A673 (cell line): Measurements from ENCODE around the gene GTF3C1. TPM values are rescaled to one million over a fixed set of nuclear protein-coding genes. Genes with fewer than 3 reads are reported as not detected.

Source experiments
- BruUV-seq: library from RNA; stranded (reverse); fragments of 400-500 nt; replicated peaks from 2 replicates; lab custom pipeline; 2021; lab: Mats Ljungman, UMichigan
- CTCF ChIA-PET: fragments of 300-600 bp; sonication (Branson Sonifier 250); formaldehyde crosslinking; loops from one replicate; lab custom pipeline; 2022; ENCODE audit warnings: antibody characterized with exemption; lab: Charles Lee
- POLR2A ChIA-PET: fragments of 300-600 bp; sonication (Branson Sonifier 250); formaldehyde crosslinking; loops from one replicate; lab custom pipeline; 2022; ENCODE audit warnings: antibody characterized with exemption; ENCODE audit not compliant: low non-redundant PET; lab: Charles Lee
- DNase-seq: peaks from one replicate; pipeline ENCODE4 v3.0.0-alpha.2; 2015; ENCODE audit warnings: low spot score
- H3K27ac ChIP-seq: fragments of 200-600 bp; sonication (generic); 2 replicates; pipeline ENCODE4 v1.5.1; 2016; ENCODE audit warnings: mixed run types, low read depth, mild to moderate bottlenecking, mixed read lengths, antibody characterized with exemption, low read length; ENCODE audit not compliant: poor library complexity, severe bottlenecking
- H3K27me3 ChIP-seq: fragments of 200-600 bp; sonication (generic); replicated peaks from 2 replicates; pipeline ENCODE4 v1.6.1; 2017; ENCODE audit warnings: mixed run types, low read depth, mild to moderate bottlenecking, mixed read lengths, antibody characterized with exemption, low read length; ENCODE audit not compliant: insufficient read depth, poor library complexity
- H3K36me3 ChIP-seq: fragments of 200-600 bp; sonication (generic); 2 replicates; pipeline ENCODE4 v1.6.1; 2016; ENCODE audit warnings: mixed run types, mild to moderate bottlenecking, mixed read lengths, antibody characterized with exemption, low read length; ENCODE audit not compliant: insufficient read depth, poor library complexity, severe bottlenecking
- H3K4me1 ChIP-seq: fragments of 200-600 bp; sonication (generic); 2 replicates; pipeline ENCODE4 v1.6.1; 2017; ENCODE audit warnings: mixed run types, mild to moderate bottlenecking, mixed read lengths, antibody characterized with exemption, low read length; ENCODE audit not compliant: insufficient read depth, poor library complexity, severe bottlenecking
- H3K4me3 ChIP-seq: fragments of 200-600 bp; sonication (generic); 2 replicates; pipeline ENCODE4 v1.5.1; 2016; ENCODE audit warnings: low read depth, mixed run types, mild to moderate bottlenecking, mixed read lengths, low read length; ENCODE audit not compliant: poor library complexity, severe bottlenecking
- H3K9me3 ChIP-seq: fragments of 200-600 bp; sonication (generic); 2 replicates; pipeline ENCODE4 v1.6.1; 2016; ENCODE audit warnings: mixed run types, low read depth, mild to moderate bottlenecking, mixed read lengths, antibody characterized with exemption, low read length; ENCODE audit not compliant: poor library complexity, severe bottlenecking
- EZH2 ChIP-seq: fragments of 200-600 bp; sonication (generic); IDR thresholded peaks from 2 replicates; pipeline ENCODE4 v1.6.1; 2017; ENCODE audit warnings: borderline replicate concordance, low read depth, mild to moderate bottlenecking, mixed read lengths, antibody characterized with exemption, low read length; ENCODE audit not compliant: poor library complexity, severe bottlenecking
- intact Hi-C: fragments of 100-400 bp; cut with micrococcal nuclease; formaldehyde crosslinking; loops from one replicate; pipeline ENCODE4 v1.10.0; 2022; ENCODE audit not compliant: unreplicated experiment
- total RNA-seq: library from RNA; stranded (reverse); gene quantifications from 2 replicates; pipeline ENCODE4 v1.2.3, GENCODE V29; 2021
- TF ChIP-seq, protein P1 (sequence below): fragments of 300-800, 200-600 bp; sonication (generic); conservative IDR thresholded peaks from 2 replicates; pipeline ENCODE4 v1.5.1; 2017; ENCODE audit warnings: low read depth, mild to moderate bottlenecking, antibody characterized with exemption, low read length, moderate library complexity, mixed read lengths

GTF3C1 gene
- total RNA-seq, 1 experiment from 2014 or later, result 94.2 TPM

DNA sequence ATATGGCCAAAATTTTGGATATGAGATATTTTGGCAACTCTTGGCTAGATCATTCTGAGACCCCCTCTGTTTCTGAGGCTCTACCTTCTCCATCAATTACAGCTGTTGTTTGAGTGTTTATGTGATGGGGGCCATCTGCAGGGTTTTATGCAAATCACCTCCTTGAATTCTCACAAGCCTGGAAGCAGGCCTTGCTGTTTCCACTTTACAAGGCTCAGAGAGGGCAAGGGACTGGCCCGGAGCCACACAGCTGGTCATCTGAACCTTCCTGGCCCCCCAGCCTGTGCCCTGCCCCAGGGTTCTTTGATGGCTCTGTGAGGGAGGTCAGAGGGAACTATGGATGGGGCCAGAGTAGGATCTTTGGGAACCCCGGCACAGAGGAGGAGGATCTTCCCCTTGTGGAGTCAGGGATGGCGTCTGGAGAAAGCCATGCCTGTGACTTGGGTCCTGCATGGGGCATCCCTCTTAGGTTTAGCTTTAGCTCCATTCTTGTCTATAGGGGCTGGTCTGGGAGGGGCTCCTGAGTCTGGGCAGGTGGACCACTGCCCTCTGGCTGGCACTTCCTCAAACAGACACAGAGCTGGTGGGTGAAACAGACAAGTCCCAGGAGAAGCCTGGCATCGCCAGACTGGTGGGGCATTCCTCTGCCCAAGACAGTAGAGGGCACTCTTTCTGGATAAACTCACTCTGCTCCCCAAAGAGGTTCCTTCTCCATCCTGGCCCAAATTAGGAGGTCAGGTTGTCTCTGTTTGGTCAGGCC, 121.5 kb downstream of the GTF3C1 start:
- TF ChIP-seq EZH2, result no peak
- TF ChIP-seq, protein P1, sequence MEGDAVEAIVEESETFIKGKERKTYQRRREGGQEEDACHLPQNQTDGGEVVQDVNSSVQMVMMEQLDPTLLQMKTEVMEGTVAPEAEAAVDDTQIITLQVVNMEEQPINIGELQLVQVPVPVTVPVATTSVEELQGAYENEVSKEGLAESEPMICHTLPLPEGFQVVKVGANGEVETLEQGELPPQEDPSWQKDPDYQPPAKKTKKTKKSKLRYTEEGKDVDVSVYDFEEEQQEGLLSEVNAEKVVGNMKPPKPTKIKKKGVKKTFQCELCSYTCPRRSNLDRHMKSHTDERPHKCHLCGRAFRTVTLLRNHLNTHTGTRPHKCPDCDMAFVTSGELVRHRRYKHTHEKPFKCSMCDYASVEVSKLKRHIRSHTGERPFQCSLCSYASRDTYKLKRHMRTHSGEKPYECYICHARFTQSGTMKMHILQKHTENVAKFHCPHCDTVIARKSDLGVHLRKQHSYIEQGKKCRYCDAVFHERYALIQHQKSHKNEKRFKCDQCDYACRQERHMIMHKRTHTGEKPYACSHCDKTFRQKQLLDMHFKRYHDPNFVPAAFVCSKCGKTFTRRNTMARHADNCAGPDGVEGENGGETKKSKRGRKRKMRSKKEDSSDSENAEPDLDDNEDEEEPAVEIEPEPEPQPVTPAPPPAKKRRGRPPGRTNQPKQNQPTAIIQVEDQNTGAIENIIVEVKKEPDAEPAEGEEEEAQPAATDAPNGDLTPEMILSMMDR, result peak; percentile 34
- Histone ChIP-seq H3K36me3 (no peaks in the 10 kb centered on the region), H3K27ac (no peak overlapping the region), H3K4me3 (no peak overlapping the region), H3K4me1 (no peaks in the 10 kb centered on the region), H3K27me3 (no peaks in the 10 kb centered on the region), H3K9me3 (peaks cover 1% of the 10 kb centered on the region)
- CTCF ChIA-PET, result no interaction called here
- intact Hi-C loops, result no loop called here
- no TSS peak for BruUV-seq
- POLR2A ChIA-PET, result no interaction called here
- DNase-seq, result no peak

DNA sequence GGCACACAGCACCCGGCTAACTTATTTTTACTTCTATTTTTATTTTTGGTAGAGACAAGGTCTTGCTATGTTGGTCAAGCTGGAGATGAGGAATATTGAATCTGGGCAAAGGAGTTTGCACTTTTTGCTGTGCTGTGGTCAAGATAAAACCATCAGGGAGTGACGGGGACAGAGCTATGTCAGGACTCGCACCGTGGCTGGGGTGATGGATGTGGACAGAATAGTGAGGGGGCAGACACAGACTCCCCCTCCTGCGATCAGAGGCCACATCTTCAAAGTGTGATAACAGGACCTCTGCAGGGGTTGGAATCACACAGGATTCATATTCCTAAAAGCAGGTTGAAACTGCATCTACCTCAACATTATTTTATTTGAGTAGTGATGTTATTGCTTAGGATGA, 122.2 kb downstream of the GTF3C1 start:
- DNase-seq, result no peak

DNA sequence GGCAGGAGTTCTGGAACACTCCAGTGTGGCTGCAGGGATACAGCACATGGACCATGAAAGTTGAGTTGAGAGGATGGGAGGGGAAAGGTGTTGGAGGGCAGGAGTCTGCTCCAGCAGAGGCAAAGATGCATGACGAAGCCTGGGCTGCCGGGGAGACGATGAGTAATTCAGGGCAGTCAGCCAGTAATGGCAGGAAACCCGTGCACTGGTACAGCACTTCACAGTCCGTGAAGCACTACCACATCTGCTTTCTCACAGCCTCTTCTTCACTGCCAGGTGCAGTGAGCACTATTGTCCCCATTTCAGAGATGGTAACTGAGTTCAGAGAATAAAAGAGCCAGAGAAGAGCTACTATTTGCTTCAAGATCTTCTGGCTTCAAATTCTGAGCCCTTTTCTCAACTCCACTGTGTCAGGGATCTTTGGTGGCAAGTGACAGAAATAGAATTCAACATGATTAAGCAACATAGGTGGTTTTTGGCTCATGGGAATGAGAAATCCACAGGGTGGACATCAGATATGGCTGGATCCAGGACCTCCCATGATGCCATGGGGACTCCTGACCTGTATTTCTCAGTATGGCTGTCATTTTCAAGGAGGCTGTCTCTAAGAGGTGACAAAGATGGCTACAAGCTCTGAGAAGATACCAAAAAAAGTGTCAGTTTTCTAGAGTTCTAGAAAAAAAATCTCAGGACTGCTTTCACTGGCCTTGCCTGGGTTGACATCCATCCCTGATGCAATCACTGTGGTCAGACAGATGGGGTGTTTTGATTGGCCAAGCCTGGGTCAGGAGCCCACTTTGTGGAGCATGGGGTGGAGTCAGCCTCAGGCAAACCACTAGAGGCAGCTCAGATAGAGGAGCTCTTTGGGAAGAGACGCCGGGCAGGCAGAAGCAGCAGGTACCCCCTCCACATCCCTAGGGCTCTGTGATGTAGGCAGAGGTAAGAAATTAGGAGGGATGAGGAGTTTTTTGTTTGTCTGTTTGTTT, 123.0 kb downstream of the GTF3C1 start:
- no peaks in the 10 kb centered on the region for H3K4me1 ChIP-seq
- POLR2A ChIA-PET, result interaction anchor here (0.5 kb wide), 1 partner anchor 19 kb away, joined by 7 read pairs; no protein-coding TSS in a partner anchor
- no peaks in the 10 kb centered on the region for H3K27me3 ChIP-seq
- intact Hi-C loops, result no loop called here
- no peaks in the 10 kb centered on the region for H3K36me3 ChIP-seq
- H3K9me3 ChIP-seq, result peaks cover 16% of the 10 kb centered on the region
- no TSS peak for BruUV-seq
- no peak for TF ChIP-seq EZH2
- TF ChIP-seq, protein P1, result no peak
- CTCF ChIA-PET, result interaction anchor here (0.6 kb wide), 1 partner anchor 29 kb away, joined by 6 read pairs; no protein-coding TSS in a partner anchor
- peak; percentile 60 for DNase-seq
- no peak overlapping the region for H3K27ac ChIP-seq
- H3K4me3 ChIP-seq, result no peak overlapping the region

More for the DNA sequence above, 122.2 kb downstream of the GTF3C1 start:
- Histone ChIP-seq H3K27me3 (no peaks in the 10 kb centered on the region), H3K36me3 (no peaks in the 10 kb centered on the region), H3K9me3 (peaks cover 8% of the 10 kb centered on the region), H3K4me1 (no peaks in the 10 kb centered on the region), H3K27ac (no peak overlapping the region), H3K4me3 (no peak overlapping the region)
- POLR2A ChIA-PET, result interaction anchor here (0.5 kb wide), 1 partner anchor 19 kb away, joined by 7 read pairs; no protein-coding TSS in a partner anchor
- TF ChIP-seq, protein P1, result no peak
- no peak for TF ChIP-seq EZH2
- intact Hi-C loops, result no loop called here
- no TSS peak for BruUV-seq
- CTCF ChIA-PET, result no interaction called here
